Measurements from ENCODE around the gene ODAD2. TPM values are rescaled to one million over a fixed set of nuclear protein-coding genes. Genes with fewer than 3 reads are reported as not detected.
"Not testable (repeated sequence)": the region's sequence is repeated elsewhere in the genome, so short reads cannot be mapped to it uniquely, and the experiment has no call there.

The ODAD2 gene
- total RNA-seq, 4 donors from 2014 or later = 0.14 to 0.48 TPM; not detected in 2

DNA sequence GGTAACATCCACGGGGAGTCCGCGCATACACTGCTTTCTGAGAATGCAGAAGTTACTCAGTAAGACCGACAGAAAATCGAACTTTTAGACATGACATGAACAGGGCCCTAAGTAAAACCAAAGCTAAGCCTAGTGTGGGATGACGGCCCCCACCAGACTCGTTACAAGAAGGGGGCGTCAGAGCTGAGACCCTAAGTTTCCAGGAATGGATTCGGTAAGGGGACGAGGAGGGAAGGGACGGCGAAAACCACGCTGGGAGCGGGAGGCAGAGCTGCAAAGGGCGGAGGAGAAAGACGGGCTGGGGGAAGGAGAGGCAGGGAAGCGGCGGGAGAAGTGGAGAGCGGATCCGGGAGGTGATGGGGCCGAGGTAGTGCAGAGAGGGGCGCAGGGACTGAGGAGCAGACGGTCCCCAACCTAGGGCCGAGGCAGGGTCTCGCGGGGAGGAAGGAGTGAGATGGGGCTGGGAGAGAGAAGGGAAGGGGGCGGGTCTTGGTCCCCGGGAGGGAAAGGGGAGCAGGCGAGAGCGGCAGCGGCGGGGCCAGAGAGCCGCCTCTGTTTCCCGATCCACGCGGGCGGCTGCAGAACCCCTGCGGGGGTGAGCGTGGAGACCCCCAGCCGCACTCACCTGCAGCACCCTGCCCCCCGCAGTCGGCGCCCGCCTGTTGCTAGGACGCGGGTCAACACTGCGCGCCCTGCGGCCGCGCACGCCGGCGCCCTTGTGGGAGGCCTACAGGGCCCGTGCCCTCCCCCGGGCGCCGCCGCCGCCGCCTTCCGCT is 513 bp downstream of the ODAD2 start:
- intact Hi-C loops (cut with DNase I; ENCODE audit: low total_unique reads) (no loop called here), in situ Hi-C loops (cut with MboI; ENCODE audit: low pct_ligation_motif_present in 1 of 4, low pct_unique_long_range_greater_than_20kb in 1 of 4, low sequenced_read_pairs in 3 of 4) (no loop called here)
- Histone ChIP-seq H3K4me3 (peak overlapping the region; percentile 46 to 72 (median 58)), H3K4me1 (peaks cover 0 to 10% (median 7%) of the 10 kb centered on the region in 4 donors), H3K27me3 (peaks cover 43% of the 10 kb centered on the region), H3K36me3 (no peaks in the 10 kb centered on the region), H3K9me3 (no peaks in the 10 kb centered on the region), H3K27ac (peak overlapping the region; percentile 22 to 69 (median 52))
- peak; percentile 8 for DNase-seq
- 3 to 4% methylated on average over 20 to 40 of the region's 62 CpGs for WGBS, 2 donors (ENCODE audit: low coverage in 1 of 2)
- TF ChIP-seq EP300 (IDR thresholded peaks at IDR 0.05; ENCODE audit: low read depth) (no peak), POLR2AphosphoS5 (IDR thresholded peaks at IDR 0.05) (no peak), POLR2A (IDR thresholded peaks at IDR 0.05) (no peak)
- TF ChIP-seq, protein P1, sequence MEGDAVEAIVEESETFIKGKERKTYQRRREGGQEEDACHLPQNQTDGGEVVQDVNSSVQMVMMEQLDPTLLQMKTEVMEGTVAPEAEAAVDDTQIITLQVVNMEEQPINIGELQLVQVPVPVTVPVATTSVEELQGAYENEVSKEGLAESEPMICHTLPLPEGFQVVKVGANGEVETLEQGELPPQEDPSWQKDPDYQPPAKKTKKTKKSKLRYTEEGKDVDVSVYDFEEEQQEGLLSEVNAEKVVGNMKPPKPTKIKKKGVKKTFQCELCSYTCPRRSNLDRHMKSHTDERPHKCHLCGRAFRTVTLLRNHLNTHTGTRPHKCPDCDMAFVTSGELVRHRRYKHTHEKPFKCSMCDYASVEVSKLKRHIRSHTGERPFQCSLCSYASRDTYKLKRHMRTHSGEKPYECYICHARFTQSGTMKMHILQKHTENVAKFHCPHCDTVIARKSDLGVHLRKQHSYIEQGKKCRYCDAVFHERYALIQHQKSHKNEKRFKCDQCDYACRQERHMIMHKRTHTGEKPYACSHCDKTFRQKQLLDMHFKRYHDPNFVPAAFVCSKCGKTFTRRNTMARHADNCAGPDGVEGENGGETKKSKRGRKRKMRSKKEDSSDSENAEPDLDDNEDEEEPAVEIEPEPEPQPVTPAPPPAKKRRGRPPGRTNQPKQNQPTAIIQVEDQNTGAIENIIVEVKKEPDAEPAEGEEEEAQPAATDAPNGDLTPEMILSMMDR (IDR thresholded peaks at IDR 0.05) = no peak

DNA sequence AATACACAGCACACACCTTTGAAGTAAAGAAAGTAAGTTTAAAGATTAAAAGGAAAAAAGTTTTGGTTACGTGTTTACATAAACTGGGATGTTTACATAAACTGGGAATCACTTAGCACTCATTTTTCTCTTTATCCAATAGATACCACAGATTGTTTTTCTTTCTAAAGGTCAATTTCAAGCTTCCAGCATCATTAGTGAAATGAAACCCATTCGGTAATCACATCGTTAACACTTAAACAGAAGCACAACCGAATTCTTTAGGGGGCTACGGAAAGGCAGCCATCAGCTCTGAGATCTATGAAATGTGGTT is 1.1 kb downstream of the ODAD2 start:
- Histone ChIP-seq H3K4me3 (peak overlapping the region; percentile 46 to 72 (median 58)), H3K27me3 (peaks cover 43% of the 10 kb centered on the region), H3K27ac (peak overlapping the region in 3 of 4 donors; percentile 22 to 69 (median 67)), H3K4me1 (peaks cover 0 to 10% (median 7%) of the 10 kb centered on the region in 4 donors), H3K36me3 (no peaks in the 10 kb centered on the region), H3K9me3 (no peaks in the 10 kb centered on the region)
- TF ChIP-seq, protein P1 (IDR thresholded peaks at IDR 0.05) = no peak
- TF ChIP-seq POLR2A (IDR thresholded peaks at IDR 0.05) (no peak), POLR2AphosphoS5 (IDR thresholded peaks at IDR 0.05) (no peak), EP300 (IDR thresholded peaks at IDR 0.05; ENCODE audit: low read depth) (no peak)
- in situ Hi-C loops (cut with MboI; ENCODE audit: low pct_ligation_motif_present in 1 of 4, low pct_unique_long_range_greater_than_20kb in 1 of 4, low sequenced_read_pairs in 3 of 4) = no loop called here
- intact Hi-C loops (cut with DNase I; ENCODE audit: low total_unique reads) = no loop called here
- DNase-seq = no peak
- 13 to 18% methylated on average over 4 to 5 of the region's 5 CpGs for WGBS, 2 donors (ENCODE audit: low coverage in 1 of 2)

GRCh38 chr10:27995311-27995710 is 3.6 kb downstream of the ODAD2 start:
- WGBS, 2 donors (ENCODE audit: low coverage in 1 of 2) = 75 to 81% methylated on average over 2 of the region's 2 CpGs
- intact Hi-C loops (cut with DNase I; ENCODE audit: low total_unique reads) (no loop called here), in situ Hi-C loops (cut with MboI; ENCODE audit: low pct_ligation_motif_present in 1 of 4, low pct_unique_long_range_greater_than_20kb in 1 of 4, low sequenced_read_pairs in 3 of 4) (no loop called here)
- Histone ChIP-seq H3K9me3 (no peaks in the 10 kb centered on the region), H3K4me3 (no peak overlapping the region), H3K36me3 (no peaks in the 10 kb centered on the region), H3K27me3 (peaks cover 40% of the 10 kb centered on the region), H3K27ac (no peak overlapping the region), H3K4me1 (peaks cover 0 to 10% (median 7%) of the 10 kb centered on the region in 4 donors)
- DNase-seq = no peak
- no peak for TF ChIP-seq POLR2AphosphoS5 (IDR thresholded peaks at IDR 0.05)
- no peak for TF ChIP-seq EP300 (IDR thresholded peaks at IDR 0.05; ENCODE audit: low read depth)
- TF ChIP-seq, protein P1 (IDR thresholded peaks at IDR 0.05) = no peak
- TF ChIP-seq POLR2A (IDR thresholded peaks at IDR 0.05) = no peak

- H3K27ac ChIP-seq; H3K27me3 ChIP-seq; DNase-seq; H3K36me3 ChIP-seq; H3K4me1 ChIP-seq; in situ Hi-C loops (cut with MboI; ENCODE audit: low pct_ligation_motif_present in 1 of 4, low pct_unique_long_range_greater_than_20kb in 1 of 4, low sequenced_read_pairs in 3 of 4); H3K9me3 ChIP-seq; H3K4me3 ChIP-seq; intact Hi-C loops (cut with DNase I; ENCODE audit: low total_unique reads): not testable (repeated sequence)
- 68 to 75% methylated on average over 2 of the region's 2 CpGs for WGBS, 2 donors (ENCODE audit: low coverage in 1 of 2)
Observed at GRCh38 chr10:27989357-27989756, 9.5 kb downstream of the ODAD2 start.

Data from transverse colon (tissue), 4 donors.